Duodenal mucosa (tissue), 2 donors: ENCODE data around the gene CEP63.

Experiments
- H3K27ac ChIP-seq: one replicate; pipeline ENCODE4 v1.7.0; 2013; ENCODE audit warnings: low read depth, low read length
- H3K27me3 ChIP-seq, 2 donors: one replicate each; pipeline ENCODE4 v1.7.0; 2013; ENCODE audit warnings: low read length in 2 of 2, control low read depth in 1 of 2; ENCODE audit not compliant: insufficient read depth in 2 of 2, control insufficient read depth in 1 of 2
- H3K36me3 ChIP-seq, 2 donors: one replicate each; pipeline ENCODE4 v1.7.0; 2013; ENCODE audit warnings: low read length in 2 of 2, control low read depth in 1 of 2; ENCODE audit not compliant: insufficient read depth in 2 of 2, control insufficient read depth in 1 of 2
- H3K4me1 ChIP-seq, 2 donors: one replicate each; pipeline ENCODE4 v1.7.0; 2013; ENCODE audit warnings: low read length in 2 of 2, control low read depth in 1 of 2; ENCODE audit not compliant: insufficient read depth in 2 of 2, control insufficient read depth in 1 of 2
- H3K4me3 ChIP-seq, 2 donors: one replicate each; pipeline ENCODE4 v1.7.0; 2013; ENCODE audit warnings: low read length in 2 of 2, low read depth in 1 of 2
- H3K9ac ChIP-seq, 2 donors: one replicate each; pipeline ENCODE4 v1.7.0; 2013; ENCODE audit warnings: low read length in 2 of 2, low read depth in 1 of 2
- H3K9me3 ChIP-seq, 2 donors: one replicate each; pipeline ENCODE4 v1.7.0; 2013; ENCODE audit warnings: low read length in 2 of 2, control low read depth in 1 of 2; ENCODE audit not compliant: control insufficient read depth in 1 of 2

CEP63 gene

GRCh38 chr3:134603956-134604355 lies 118.1 kb downstream of the CEP63 start:
- no peaks in the 10 kb centered on the region for H3K36me3 ChIP-seq
- peaks cover 0 to 3% of the 10 kb centered on the region in 2 donors for H3K4me1 ChIP-seq
- no peak overlapping the region for H3K9ac ChIP-seq
- H3K4me3 ChIP-seq, result no peak overlapping the region
- no peaks in the 10 kb centered on the region for H3K27me3 ChIP-seq
- no peak overlapping the region for H3K27ac ChIP-seq
- no peaks in the 10 kb centered on the region for H3K9me3 ChIP-seq

GRCh38 chr3:134605556-134605955 lies 119.7 kb downstream of the CEP63 start:
- Histone ChIP-seq H3K27ac (no peak overlapping the region), H3K27me3 (no peaks in the 10 kb centered on the region), H3K9ac (no peak overlapping the region), H3K9me3 (no peaks in the 10 kb centered on the region), H3K36me3 (no peaks in the 10 kb centered on the region), H3K4me3 (no peak overlapping the region), H3K4me1 (peaks cover 0 to 2% of the 10 kb centered on the region in 2 donors)

- Histone ChIP-seq H3K4me3 (no peak overlapping the region), H3K27me3 (no peaks in the 10 kb centered on the region), H3K9me3 (no peaks in the 10 kb centered on the region), H3K9ac (no peak overlapping the region), H3K36me3 (no peaks in the 10 kb centered on the region), H3K27ac (no peak overlapping the region), H3K4me1 (no peaks in the 10 kb centered on the region)
These were observed 120.5 kb downstream of the CEP63 start for GRCh38 chr3:134606033-134607025.

GRCh38 chr3:134607054-134608022 lies 121.5 kb downstream of the CEP63 start:
- H3K27me3 ChIP-seq, result no peaks in the 10 kb centered on the region
- H3K4me3 ChIP-seq, result no peak overlapping the region
- H3K9ac ChIP-seq, result no peak overlapping the region
- H3K27ac ChIP-seq, result no peak overlapping the region
- H3K4me1 ChIP-seq, result no peaks in the 10 kb centered on the region
- no peaks in the 10 kb centered on the region for H3K36me3 ChIP-seq
- no peaks in the 10 kb centered on the region for H3K9me3 ChIP-seq

GRCh38 chr3:134608023-134608770 lies 122.3 kb downstream of the CEP63 start:
- Histone ChIP-seq H3K27ac (no peak overlapping the region), H3K36me3 (no peaks in the 10 kb centered on the region)

GRCh38 chr3:134608771-134609435 lies 123.0 kb downstream of the CEP63 start:
- Histone ChIP-seq H3K27me3 (no peaks in the 10 kb centered on the region), H3K36me3 (no peaks in the 10 kb centered on the region), H3K27ac (no peak overlapping the region), H3K9ac (no peak overlapping the region), H3K4me1 (no peaks in the 10 kb centered on the region), H3K9me3 (no peaks in the 10 kb centered on the region), H3K4me3 (no peak overlapping the region)

More at GRCh38 chr3:134608023-134608770, 122.3 kb downstream of the CEP63 start:
- Histone ChIP-seq H3K9ac (no peak overlapping the region), H3K9me3 (no peaks in the 10 kb centered on the region), H3K4me1 (no peaks in the 10 kb centered on the region), H3K4me3 (no peak overlapping the region), H3K27me3 (no peaks in the 10 kb centered on the region)

- no peaks in the 10 kb centered on the region for H3K27me3 ChIP-seq
- H3K27ac ChIP-seq, result no peak overlapping the region
- H3K9me3 ChIP-seq, result no peaks in the 10 kb centered on the region
- no peaks in the 10 kb centered on the region for H3K36me3 ChIP-seq
- no peak overlapping the region for H3K9ac ChIP-seq
- no peak overlapping the region for H3K4me3 ChIP-seq
- H3K4me1 ChIP-seq, result no peaks in the 10 kb centered on the region
These were observed 124.1 kb downstream of the CEP63 start for GRCh38 chr3:134609821-134610431.

GRCh38 chr3:134610432-134611385 lies 124.9 kb downstream of the CEP63 start:
- H3K4me3 ChIP-seq, result no peak overlapping the region
- H3K27me3 ChIP-seq, result no peaks in the 10 kb centered on the region
- H3K4me1 ChIP-seq, result no peaks in the 10 kb centered on the region
- H3K9ac ChIP-seq, result no peak overlapping the region
- no peak overlapping the region for H3K27ac ChIP-seq
- H3K9me3 ChIP-seq, result no peaks in the 10 kb centered on the region
- H3K36me3 ChIP-seq, result no peaks in the 10 kb centered on the region
